ENCODE measurements around the gene CHTF18. TPM values are rescaled to one million over a fixed set of nuclear protein-coding genes. Genes with fewer than 3 reads are reported as not detected.
A peak's percentile ranks its signal among the peaks of the same experiment; 100 is the strongest.

The CHTF18 gene
- total and polyA plus RNA-seq, 2 experiments from 2014 or later, result 9.7 to 18.1 TPM

GRCh38 chr16:783404-784161, 4.8 kb upstream of the CHTF18 start:
- Histone ChIP-seq H3K4me2 (no peak overlapping the region), H4K20me1 (ENCODE audit: insufficient read depth, poor library complexity, severe bottlenecking) (peaks cover 5% of the 10 kb centered on the region), H3K27me3 (no peaks in the 10 kb centered on the region), H3K9me3 (ENCODE audit: low read depth) (no peaks in the 10 kb centered on the region), H3K79me2 (peaks cover 12% of the 10 kb centered on the region), H2AFZ (no peak overlapping the region), H3K9me2 (replicated peaks; ENCODE audit: insufficient read depth) (no peaks in the 10 kb centered on the region), H3K4me1 (ENCODE audit: insufficient read depth) (peaks cover 7% of the 10 kb centered on the region), H3K36me3 (replicated peaks; ENCODE audit: insufficient read depth, low read depth) (no peaks in the 10 kb centered on the region), H3K4me3 (no peak overlapping the region), H3K27ac (no peak overlapping the region)
- no peak for DNase-seq (ENCODE audit: low spot score)
- 74% methylated on average over 10 of the region's 17 CpGs for WGBS (ENCODE audit: low lambda C conversion rate, missing lambda C conversion rate)
- TF ChIP-seq EZH2 (IDR thresholded peaks at IDR 0.05; ENCODE audit: borderline replicate concordance) (no peak), EZH2phosphoT487 (IDR thresholded peaks at IDR 0.05; ENCODE audit: low read depth, severe bottlenecking, unreplicated experiment) (no peak), CTCF (IDR thresholded peaks at IDR 0.05; ENCODE audit: poor library complexity) (no peak)

- H3K9me3 ChIP-seq (ENCODE audit: low read depth), result no peaks in the 10 kb centered on the region
- DNase-seq (ENCODE audit: low spot score), result no peak
- TF ChIP-seq EZH2 (IDR thresholded peaks at IDR 0.05; ENCODE audit: borderline replicate concordance) (no peak), CTCF (IDR thresholded peaks at IDR 0.05; ENCODE audit: poor library complexity) (no peak), EZH2phosphoT487 (IDR thresholded peaks at IDR 0.05; ENCODE audit: low read depth, severe bottlenecking, unreplicated experiment) (no peak)
- H3K4me2 ChIP-seq, result no peak overlapping the region
- H3K36me3 ChIP-seq (replicated peaks; ENCODE audit: insufficient read depth, low read depth), result no peaks in the 10 kb centered on the region
- peaks cover 5% of the 10 kb centered on the region for H4K20me1 ChIP-seq (ENCODE audit: insufficient read depth, poor library complexity, severe bottlenecking)
- H3K4me3 ChIP-seq, result no peak overlapping the region
- H3K9me2 ChIP-seq (replicated peaks; ENCODE audit: insufficient read depth), result no peaks in the 10 kb centered on the region
- no peak overlapping the region for H2AFZ ChIP-seq
- no peak overlapping the region for H3K27ac ChIP-seq
- H3K4me1 ChIP-seq (ENCODE audit: insufficient read depth), result peaks cover 7% of the 10 kb centered on the region
- H3K27me3 ChIP-seq, result no peaks in the 10 kb centered on the region
- 95% methylated on average over 18 of the region's 19 CpGs for WGBS (ENCODE audit: low lambda C conversion rate, missing lambda C conversion rate)
- H3K79me2 ChIP-seq, result peaks cover 18% of the 10 kb centered on the region
Measured at GRCh38 chr16:784431-784830, 4.0 kb upstream of the CHTF18 start.

GRCh38 chr16:785563-786535, 2.6 kb upstream of the CHTF18 start:
- DNase-seq (ENCODE audit: low spot score), result peak; percentile 85
- TF ChIP-seq EZH2phosphoT487 (IDR thresholded peaks at IDR 0.05; ENCODE audit: low read depth, severe bottlenecking, unreplicated experiment) (no peak), CTCF (IDR thresholded peaks at IDR 0.05; ENCODE audit: poor library complexity) (peak; percentile 66)
- no peaks in the 10 kb centered on the region for H3K9me2 ChIP-seq (replicated peaks; ENCODE audit: insufficient read depth)
- H2AFZ ChIP-seq, result no peak overlapping the region
- no peak overlapping the region for H3K27ac ChIP-seq
- H3K4me2 ChIP-seq, result no peak overlapping the region
- H4K20me1 ChIP-seq (ENCODE audit: insufficient read depth, poor library complexity, severe bottlenecking), result peaks cover 5% of the 10 kb centered on the region
- 75% methylated on average over 37 of the region's 58 CpGs for WGBS (ENCODE audit: low lambda C conversion rate, missing lambda C conversion rate)
- H3K79me2 ChIP-seq, result peaks cover 19% of the 10 kb centered on the region
- no peaks in the 10 kb centered on the region for H3K36me3 ChIP-seq (replicated peaks; ENCODE audit: insufficient read depth, low read depth)
- H3K4me3 ChIP-seq, result no peak overlapping the region
- no peaks in the 10 kb centered on the region for H3K9me3 ChIP-seq (ENCODE audit: low read depth)
- H3K27me3 ChIP-seq, result no peaks in the 10 kb centered on the region
- peaks cover 7% of the 10 kb centered on the region for H3K4me1 ChIP-seq (ENCODE audit: insufficient read depth)
